GM18868 (cell line): ENCODE data around the gene PIANP.
"Not testable (repeated sequence)": the region's sequence is repeated elsewhere in the genome, so short reads cannot be mapped to it uniquely, and the experiment has no call there.

Source experiments
- ATAC-seq: cut with Tn5 transposase; IDR thresholded peaks from one replicate; pipeline ENCODE4 v1.9.1; 2021; ENCODE audit warnings: mild to moderate bottlenecking, moderate library complexity; ENCODE audit not compliant: unreplicated experiment

PIANP gene

GRCh38 chr12:6708960-6709394, 8.4 kb upstream of the PIANP start:
- no peak for ATAC-seq

- ATAC-seq = not testable (repeated sequence)
Measured at GRCh38 chr12:6708351-6708750, 7.7 kb upstream of the PIANP start.

- no peak for ATAC-seq
Measured at GRCh38 chr12:6703631-6704030, 3.0 kb upstream of the PIANP start.

GRCh38 chr12:6701078-6701768, 608 bp upstream of the PIANP start:
- ATAC-seq = no peak

- no peak for ATAC-seq
Measured at GRCh38 chr12:6699989-6700645, 498 bp downstream of the PIANP start.

GRCh38 chr12:6699259-6699988, 1.2 kb downstream of the PIANP start:
- no peak for ATAC-seq

GRCh38 chr12:6698352-6699046, 2.1 kb downstream of the PIANP start:
- no peak for ATAC-seq

- ATAC-seq = no peak
Measured at GRCh38 chr12:6697584-6698351, 2.8 kb downstream of the PIANP start.

- ATAC-seq = peak; percentile 71
Measured at GRCh38 chr12:6696690-6697583, 3.7 kb downstream of the PIANP start.

- no peak for ATAC-seq
Measured at GRCh38 chr12:6695313-6696045, 5.1 kb downstream of the PIANP start.

- no peak for ATAC-seq
Measured at GRCh38 chr12:6694701-6695100, 5.9 kb downstream of the PIANP start.

- ATAC-seq = no peak
Measured at GRCh38 chr12:6693832-6694355, 6.7 kb downstream of the PIANP start.

- no peak for ATAC-seq
Measured at GRCh38 chr12:6692888-6693287, 7.7 kb downstream of the PIANP start.

GRCh38 chr12:6691473-6691872, 9.1 kb downstream of the PIANP start:
- ATAC-seq = no peak

- peak; percentile 78 for ATAC-seq
Measured at GRCh38 chr12:6688999-6689882, 11.4 kb downstream of the PIANP start, which contains the start of gene ZNF384. Gene ZNF384, minus strand, starts transcription at chr12:6689375. Its CDS starts 9,855 bp downstream, at chr12:6679520.

- no peak for ATAC-seq
Measured at GRCh38 chr12:6688543-6688998, 12.0 kb downstream of the PIANP start.

- ATAC-seq = no peak
Measured at GRCh38 chr12:6685814-6686213, 14.8 kb downstream of the PIANP start.
